ENCODE data around the gene CLEC4C.
"Not testable (repeated sequence)": the region's sequence is repeated elsewhere in the genome, so short reads cannot be mapped to it uniquely, and the experiment has no call there.

The CLEC4C gene, protein sequence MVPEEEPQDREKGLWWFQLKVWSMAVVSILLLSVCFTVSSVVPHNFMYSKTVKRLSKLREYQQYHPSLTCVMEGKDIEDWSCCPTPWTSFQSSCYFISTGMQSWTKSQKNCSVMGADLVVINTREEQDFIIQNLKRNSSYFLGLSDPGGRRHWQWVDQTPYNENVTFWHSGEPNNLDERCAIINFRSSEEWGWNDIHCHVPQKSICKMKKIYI

DNA sequence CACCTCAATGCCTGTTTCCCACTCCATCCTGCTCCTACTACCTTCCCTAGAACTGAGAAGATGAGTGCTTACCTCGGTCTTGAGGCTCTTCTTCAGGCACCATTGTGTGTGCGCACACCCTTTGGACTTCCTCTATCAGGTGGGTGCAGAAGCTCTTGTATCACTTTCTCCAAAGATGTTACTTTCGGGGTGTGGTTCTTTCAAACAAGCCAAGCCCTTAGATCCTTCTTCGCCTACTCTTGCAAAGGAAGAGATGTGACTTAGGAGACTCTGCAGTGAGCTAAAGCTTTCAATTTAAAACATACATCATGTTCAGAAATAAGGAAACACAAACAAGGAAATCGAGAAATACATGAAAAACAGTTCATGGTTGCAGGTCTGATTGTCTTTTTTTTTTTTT lies at the start of gene CLEC4C:
TSS of gene CLEC4C (minus strand) at position 130 of the 400 bp plus-strand sequence. CDS start at position 103, 27 bp downstream.
- no peak for DNase-seq (ENCODE audit: low read depth in 2 of 2, low spot score in 1 of 2)

DNA sequence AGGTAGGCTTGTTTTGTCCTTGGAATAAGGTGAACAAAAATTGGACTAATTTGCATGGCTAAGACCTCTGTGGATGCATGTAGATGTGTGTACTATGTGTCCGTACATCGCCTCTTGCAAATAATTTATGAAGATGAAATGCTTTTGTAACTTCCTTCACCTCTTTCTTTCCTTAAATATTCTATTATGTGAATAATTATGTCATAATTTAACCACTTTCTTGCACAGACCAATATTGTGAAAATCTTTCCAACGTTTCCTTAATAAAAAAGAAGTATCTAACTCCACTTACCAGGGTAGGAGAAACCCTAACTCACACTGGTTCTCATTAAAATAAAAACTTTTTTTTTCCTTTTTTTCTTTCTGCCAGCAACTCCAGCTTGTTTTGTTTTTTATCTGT lies 46.0 kb upstream of the CLEC4C start:
- DNase-seq (ENCODE audit: low read depth in 2 of 2, low spot score in 1 of 2) = no peak

DNA sequence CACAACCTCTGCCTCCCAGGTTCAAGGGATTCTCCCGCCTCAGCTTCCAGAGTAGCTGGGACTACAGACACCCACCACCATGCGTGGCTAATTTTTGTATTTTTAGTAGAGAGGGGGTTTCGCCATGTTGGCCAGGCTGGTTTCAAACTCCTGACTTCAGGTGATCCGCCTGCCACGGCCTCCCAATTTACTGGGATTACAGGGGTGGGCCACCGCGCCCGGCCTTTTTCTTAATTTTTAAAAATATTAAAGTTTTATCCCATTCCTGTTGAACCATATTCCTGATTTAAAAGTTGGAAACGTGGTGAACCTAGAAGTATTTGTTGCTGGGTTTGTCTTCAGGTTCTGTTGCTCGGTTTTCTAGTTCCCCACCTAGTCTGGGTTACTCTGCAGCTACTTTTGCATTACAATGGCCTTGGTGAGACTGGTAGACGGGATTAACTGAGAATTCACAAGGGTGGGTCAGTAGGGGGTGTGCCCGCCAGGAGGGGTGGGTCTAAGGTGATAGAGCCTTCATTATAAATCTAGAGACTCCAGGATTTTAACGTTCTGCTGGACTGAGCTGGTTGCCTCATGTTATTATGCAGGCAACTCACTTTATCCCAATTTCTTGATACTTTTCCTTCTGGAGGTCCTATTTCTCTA lies 41.8 kb upstream of the CLEC4C start, which contains the start of gene NANOG:
TSS of gene NANOG (plus strand) at position 519 of the 645 bp plus-strand sequence. CDS start 213 bp downstream, outside the sequence.
- not testable (repeated sequence) for DNase-seq (ENCODE audit: low read depth in 2 of 2, low spot score in 1 of 2)

DNA sequence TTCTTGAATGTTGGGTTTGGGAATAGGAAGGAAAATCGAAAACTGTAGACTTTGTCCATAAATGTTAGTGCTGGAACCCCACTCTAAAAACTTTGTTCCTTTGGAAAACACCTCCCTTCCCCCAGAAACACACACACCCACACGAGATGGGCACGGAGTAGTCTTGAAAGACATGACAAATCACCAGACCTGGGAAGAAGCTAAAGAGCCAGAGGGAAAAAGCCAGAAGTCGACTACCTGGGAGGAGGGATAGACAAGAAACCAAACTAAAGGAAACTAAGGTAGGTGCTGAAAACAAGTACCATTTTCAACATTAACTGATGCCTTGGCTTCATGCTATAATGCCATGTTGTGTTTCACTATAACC lies 41.1 kb upstream of the CLEC4C start:
- DNase-seq (ENCODE audit: low read depth in 2 of 2, low spot score in 1 of 2) = no peak

DNA sequence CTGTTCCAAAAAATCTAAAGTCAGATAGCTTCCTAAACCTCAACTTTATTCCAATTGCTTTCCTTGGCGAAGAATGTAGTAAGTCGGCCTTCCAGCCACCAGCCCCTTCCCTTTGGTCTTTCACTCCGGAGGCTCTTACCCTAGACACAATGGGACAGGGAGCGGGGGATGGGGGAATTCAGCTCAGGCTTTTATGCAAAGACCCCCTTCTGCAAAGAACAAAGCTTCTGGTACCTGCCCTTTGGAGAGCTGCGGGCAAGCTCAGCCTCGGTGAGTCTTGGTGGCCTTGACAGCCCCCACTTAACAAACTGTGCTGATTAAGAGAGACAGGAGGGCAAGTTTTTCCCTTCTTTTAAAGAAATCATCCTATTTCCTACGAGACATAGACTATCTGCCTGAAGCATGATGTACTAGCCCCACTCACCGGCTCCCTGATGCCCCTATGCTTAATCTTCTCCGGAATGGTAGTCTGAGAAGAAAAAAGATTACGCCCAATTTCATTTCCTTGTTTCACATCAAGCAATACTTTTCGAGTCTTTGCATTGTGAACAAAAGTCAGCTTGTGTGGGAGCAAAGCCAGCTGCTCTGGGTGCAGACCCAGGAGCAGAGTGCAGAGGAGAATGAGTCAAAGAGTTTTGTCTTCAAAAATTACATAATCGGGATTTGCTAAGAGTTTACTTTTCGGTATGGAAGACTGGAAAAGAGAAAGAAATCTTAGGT lies 40.6 kb upstream of the CLEC4C start:
- DNase-seq (ENCODE audit: low read depth in 2 of 2, low spot score in 1 of 2) = no peak

DNA sequence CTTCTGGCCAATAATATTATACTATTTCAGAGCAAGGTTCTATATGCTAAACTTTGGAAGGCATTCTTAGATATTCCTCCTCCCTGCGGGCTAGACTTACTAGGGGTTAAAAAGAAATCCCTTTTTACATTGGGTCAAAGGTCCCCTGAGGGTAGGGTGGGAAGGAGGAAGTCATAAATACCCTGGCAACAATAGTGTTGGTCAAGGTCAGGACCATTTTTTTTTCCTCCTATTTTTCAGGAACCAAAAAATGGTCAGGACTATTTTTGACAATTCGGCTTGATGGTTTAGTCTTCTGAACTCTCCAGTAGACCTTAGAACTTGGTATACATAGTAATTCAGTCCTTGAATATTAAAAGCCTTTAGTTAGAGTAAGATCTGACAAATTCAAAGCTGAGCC lies 37.5 kb upstream of the CLEC4C start:
- no peak for DNase-seq (ENCODE audit: low read depth in 2 of 2, low spot score in 1 of 2)

DNA sequence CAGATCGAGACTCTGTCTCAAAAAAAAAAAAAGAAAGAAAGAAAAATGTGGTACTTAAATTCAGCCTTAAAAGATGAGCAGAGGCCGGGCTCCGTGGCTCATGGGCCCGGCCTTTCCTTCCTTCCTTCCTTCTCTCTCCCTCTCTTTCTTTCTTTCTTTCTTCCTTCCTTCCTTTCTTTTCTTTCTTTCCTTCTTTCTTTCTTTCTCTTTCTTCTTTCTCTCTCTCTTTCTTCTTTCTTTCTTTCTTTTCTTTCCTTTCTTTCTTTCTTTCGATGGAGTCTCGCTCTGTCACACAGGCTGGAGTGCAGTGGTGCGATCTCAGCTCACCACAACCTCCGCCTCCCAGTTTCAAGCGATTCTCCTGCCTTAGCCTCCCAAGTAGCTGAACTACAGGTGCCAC lies 36.3 kb upstream of the CLEC4C start:
- DNase-seq (ENCODE audit: low read depth in 2 of 2, low spot score in 1 of 2) = not testable (repeated sequence)

DNA sequence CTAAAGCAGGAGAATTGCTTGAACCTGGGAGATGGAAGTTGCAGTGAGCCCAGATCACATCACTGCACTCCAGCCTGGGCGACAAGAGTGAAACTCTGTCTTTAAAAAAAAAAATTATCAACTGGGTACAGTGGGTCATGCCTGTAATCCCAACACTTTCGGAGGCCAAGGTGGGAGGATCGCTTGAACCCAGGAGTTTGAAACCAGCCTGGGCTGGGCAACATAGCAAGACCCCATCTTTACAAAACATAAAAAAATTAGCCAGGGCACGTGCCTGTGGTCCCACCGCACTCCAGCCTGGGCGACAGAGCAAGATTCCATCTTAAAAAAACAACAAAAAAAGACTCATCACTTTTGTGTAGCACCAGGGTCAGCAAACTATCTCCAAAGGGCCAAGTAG lies 34.9 kb upstream of the CLEC4C start:
- no peak for DNase-seq (ENCODE audit: low read depth in 2 of 2, low spot score in 1 of 2)

DNA sequence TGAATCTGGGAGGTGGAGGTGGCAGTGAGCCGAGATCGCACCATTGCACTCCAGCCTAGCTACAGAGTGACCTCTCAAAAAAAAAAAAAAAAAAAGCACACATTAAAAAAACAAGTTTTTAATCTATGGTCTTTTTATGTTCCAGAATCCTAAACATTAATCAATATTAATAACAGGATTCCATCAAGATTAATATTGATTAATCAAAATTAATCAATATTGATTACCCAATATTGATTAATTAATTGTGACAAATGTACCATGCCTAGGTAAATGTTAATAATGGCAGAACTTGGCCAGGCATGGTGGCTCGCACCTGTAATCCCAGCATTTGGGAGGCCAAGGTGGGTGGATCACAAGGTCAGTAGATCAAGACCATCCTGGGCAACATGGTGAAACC lies 34.1 kb upstream of the CLEC4C start:
- no peak for DNase-seq (ENCODE audit: low read depth in 2 of 2, low spot score in 1 of 2)

DNA sequence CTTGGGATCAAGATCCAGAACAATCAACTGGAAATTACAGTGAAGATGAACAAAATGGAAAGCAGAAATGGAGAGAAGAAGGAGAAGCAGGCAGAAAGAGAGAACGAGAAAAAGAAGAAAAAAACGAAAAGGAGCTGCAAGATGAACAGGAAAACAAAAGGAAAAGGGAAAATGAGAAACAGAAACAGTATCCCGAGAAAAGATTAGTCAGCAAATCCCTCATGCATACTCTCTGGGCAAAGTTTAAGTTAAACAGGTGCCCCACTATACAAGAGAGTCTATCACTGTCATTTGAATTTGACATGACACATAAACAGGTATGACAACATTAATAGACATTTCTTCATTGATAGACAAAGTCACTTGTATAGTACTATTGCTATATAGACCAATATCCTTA lies 22.8 kb upstream of the CLEC4C start:
- no peak for DNase-seq (ENCODE audit: low read depth in 2 of 2, low spot score in 1 of 2)

DNA sequence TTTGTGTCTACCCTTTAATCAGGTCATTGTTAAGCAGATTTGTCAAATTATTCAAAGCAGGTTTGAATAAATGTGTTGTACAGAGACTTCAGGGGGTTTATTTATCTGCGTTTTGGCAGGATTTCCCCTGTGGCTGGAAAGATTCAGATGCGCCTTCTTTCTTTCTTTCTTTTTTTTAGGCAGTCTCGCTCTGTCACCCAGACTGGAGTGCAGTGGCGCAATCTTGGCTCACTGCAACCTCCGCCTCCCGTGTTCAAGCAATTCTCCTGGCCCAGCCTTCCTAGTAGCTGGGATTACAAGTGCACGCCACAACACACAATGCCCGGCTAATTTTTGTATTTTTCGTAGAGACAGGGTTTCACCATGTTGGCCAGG lies 11.6 kb upstream of the CLEC4C start:
- no peak for DNase-seq (ENCODE audit: low read depth in 2 of 2, low spot score in 1 of 2)

DNA sequence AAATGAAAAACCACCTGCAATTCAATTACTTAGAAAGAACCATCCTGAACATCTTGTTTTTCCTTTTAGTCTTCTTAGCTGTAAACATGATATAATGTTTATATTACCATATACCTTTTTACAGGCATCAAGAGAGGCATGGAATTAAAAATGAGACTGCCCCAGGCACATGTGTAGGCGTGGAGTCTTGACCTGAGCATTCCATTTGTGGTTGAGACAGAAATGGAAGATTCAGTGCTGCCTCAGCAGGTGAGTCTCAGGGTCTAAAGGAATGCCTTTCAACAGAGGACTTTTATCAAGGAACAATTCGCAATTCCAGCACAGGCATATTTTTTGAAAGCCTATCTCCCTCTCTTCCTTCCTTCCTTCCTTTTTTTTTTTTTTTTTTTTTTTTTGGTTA lies 9.8 kb upstream of the CLEC4C start:
- no peak for DNase-seq (ENCODE audit: low read depth in 2 of 2, low spot score in 1 of 2)

DNA sequence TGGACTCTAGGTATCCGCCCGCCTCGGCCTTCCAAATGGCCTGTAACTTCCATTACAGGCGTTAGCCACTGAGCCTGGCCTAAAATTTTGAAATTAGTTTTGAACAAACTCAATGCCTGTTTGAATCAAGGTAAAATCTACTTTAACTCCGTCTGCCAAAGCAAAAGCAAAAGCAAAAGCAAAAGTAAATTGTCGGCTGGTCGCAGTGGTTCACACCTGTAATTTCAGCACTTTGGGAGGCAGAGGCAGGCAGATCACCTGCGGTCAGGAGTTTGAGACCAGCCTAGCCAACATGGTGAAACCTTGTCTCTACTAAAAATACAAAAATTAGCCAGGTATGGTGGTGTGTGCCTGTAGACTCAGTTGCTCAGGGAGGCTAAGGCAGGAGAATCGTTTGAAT lies 8.5 kb upstream of the CLEC4C start:
- DNase-seq (ENCODE audit: low read depth in 2 of 2, low spot score in 1 of 2) = not testable (repeated sequence)

DNA sequence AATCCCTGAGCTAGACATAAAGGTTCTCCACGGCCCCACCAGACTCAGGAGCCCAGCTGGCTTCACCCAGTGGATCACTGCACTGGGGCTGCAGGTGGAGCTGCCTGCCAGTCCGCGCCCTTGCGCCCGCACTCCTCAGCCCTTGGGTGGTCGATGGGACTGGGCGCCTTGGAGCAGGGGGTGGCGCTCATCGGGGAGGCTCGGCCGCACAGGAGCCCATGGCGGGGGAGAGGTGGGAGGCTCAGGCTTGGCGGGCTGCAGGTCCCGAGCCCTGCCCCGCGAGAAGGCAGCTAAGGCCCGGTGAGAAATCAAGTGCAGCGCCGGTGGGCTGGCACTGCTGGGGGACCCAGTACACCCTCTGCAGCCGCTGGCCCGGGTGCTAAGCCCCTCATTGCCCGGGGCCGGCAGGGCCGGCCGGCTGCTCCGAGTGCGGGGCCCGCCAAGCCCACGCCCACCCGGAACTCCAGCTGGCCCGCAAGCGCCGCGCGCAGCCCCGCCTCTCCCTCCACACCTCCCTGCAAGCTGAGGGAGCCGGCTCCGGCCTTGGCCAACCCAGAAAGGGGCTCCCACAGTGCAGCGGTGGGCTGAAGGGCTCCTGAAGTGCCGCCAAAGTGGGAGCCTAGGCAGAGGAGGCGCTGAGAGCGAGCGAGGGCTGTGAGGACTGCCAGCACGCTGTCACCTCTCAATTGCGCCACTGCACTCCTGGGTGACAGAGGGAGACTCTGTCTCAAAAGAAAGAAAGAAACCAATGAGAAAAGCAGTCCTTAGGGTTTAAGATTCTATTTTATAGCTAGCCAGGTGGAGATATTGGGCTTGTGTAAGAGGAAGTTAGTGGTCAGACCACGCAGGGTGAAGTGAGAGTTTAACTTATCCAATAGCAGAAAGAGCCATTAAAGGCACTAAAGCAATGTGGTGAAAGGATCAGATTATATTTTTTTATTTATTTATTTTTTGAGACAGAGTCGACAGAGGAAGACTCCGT lies 5.1 kb upstream of the CLEC4C start:
- not testable (repeated sequence) for DNase-seq (ENCODE audit: low read depth in 2 of 2, low spot score in 1 of 2)

DNA sequence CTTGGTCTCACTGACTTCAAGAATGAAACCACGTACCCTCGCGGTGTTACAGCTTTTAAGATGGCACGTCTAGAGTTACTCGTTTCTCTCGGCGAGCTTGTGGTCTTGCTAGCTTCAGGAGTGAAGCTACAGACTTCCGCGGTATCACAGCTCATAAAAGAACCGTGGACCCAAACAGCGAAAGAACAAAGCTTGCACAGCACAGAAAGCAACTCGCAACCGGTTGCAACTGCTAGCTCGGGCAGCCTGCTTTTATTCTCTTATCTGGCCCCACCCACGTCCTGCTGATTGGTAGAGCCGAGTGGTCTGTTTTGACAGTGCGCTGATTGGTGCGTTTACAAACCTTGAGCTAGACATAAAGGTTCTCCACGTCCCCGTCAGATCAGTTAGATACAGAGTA lies 4.2 kb upstream of the CLEC4C start:
- DNase-seq (ENCODE audit: low read depth in 2 of 2, low spot score in 1 of 2) = no peak

DNA sequence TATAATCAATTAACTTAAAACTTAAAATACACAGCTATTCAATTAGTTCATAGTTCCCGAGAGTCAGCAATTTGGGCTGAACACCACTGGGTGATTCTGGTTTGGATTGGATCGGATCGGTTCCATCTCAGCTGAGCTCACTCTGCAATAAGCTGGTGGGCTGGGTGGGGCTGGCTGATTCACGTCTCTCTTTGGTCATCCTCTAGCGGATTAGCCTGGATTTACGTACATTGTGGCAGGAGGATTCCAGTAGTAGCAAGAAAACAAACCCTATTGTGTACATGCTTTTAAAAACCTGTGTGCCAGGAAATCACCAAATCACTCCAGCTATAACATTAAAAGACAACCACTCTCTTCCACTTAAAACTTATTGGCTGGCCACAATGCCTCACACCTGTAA lies 3.2 kb upstream of the CLEC4C start:
- no peak for DNase-seq (ENCODE audit: low read depth in 2 of 2, low spot score in 1 of 2)

DNA sequence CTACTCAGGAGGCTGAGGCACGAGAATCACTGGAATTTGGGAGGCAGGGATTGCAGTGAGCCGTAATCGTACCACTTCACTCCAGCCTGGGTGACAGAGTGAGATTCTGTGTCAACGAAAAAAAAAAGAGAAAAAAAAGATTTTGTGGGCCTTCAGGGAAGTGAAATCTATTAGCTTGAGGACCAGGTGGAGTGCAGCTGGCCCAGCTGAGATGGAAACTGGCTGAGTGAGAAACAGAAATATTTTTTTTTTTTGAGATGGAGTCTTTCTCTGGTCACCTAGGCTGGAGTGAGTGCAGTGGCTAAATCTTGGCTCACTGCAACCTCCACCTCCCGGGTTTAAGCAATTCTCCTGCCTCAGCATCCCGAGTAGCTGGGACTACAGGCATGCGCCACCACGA lies 2.3 kb upstream of the CLEC4C start:
- DNase-seq (ENCODE audit: low read depth in 2 of 2, low spot score in 1 of 2) = no peak

DNA sequence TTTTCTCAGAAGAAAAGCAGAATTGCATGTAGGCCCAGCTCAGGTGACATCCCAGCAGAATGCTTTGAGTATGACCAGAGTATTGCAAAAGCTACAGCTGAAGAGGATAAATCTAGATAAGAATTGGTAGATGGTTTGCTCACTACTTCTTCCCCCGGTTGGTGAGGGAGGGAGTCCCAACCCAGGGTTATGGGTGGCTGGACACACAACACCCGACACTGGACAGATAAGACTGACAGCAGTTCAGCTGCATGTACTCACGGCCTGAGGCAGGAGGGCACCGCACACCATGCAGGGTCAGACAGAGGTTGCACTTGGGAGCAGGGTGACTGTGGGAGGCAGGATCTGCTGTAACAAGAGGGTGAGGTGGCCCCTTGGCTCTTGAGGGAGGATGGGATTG lies 1.7 kb upstream of the CLEC4C start:
- no peak for DNase-seq (ENCODE audit: low read depth in 2 of 2, low spot score in 1 of 2)

DNA sequence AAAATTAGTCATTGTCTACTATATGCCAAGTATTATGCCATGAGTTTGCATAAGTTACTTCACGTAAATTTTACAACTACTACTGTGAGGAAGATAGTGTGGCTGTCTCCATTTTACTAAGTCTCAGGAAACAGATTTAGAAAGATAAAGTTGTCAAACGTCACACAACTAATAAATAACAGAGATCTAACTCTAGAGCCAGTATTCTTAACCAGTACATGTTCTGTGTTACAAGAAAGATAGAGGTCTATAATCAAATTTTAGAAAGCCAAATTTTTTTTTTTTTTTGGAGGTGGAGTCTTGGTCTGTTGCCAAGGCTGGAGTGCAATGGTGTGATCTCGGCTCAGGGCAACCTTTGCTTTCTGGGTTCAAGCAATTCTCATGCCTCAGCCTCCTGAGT lies 14.2 kb downstream of the CLEC4C start:
- no peak for DNase-seq (ENCODE audit: low read depth in 2 of 2, low spot score in 1 of 2)

DNA sequence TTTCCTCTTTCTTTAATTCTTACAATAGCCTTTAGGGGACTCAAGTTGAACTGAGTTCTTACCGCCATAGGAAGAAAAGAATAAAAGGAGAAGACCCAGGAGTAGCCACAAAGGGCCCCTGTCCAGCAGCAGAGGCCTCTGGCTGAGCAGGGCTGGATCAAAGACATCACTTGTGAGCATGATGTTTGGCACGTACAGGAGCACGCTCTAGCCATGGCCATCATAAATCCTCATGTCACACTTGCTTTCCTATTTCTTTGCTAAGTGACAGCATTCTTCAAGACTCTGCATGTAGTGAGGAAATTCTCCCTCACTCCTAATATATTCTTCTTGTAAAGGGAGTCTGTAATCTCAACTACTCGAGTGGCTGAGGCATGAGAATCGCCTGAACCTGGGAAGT lies 15.7 kb downstream of the CLEC4C start:
- DNase-seq (ENCODE audit: low read depth in 2 of 2, low spot score in 1 of 2) = no peak

DNA sequence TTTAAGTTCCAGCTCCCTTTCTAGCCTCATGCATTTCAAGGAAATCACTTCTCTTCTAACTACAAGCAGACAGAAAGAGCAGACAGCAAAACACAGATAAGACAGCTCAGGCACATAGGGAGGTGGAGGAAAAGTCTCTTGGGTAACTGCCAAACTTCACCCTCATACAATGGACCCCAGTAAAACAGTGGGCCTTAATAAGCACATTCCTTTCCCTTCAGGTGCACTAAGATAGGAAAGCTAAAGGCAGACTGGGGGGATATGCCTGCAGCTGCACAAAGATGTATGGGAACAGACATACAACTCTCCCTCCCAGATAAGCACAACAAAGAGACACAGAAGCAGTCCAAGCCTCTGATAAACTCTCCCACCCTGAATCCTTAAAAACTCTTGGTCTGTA lies 16.2 kb downstream of the CLEC4C start:
- not testable (repeated sequence) for DNase-seq (ENCODE audit: low read depth in 2 of 2, low spot score in 1 of 2)
